ENCODE data around the gene GABBR2. TPM values are rescaled to one million over a fixed set of nuclear protein-coding genes. Genes with fewer than 3 reads are reported as not detected.

Gene GABBR2
- total RNA-seq, 1 donor from 2014 or later: 0.74 TPM

- Mint-ChIP-seq H3K36me3 (no peaks in the 10 kb centered on the region), H3K27me3 (ENCODE audit: low read depth) (peaks cover 2% of the 10 kb centered on the region), H3K4me3 (no peak overlapping the region), H3K27ac (no peak overlapping the region), H3K9me3 (no peaks in the 10 kb centered on the region), H3K4me1 (peaks cover 5% of the 10 kb centered on the region)
- TF ChIP-seq CTCF (IDR thresholded peaks at IDR 0.05; ENCODE audit: unreplicated experiment): no peak
- no peak for DNase-seq (ENCODE audit: low spot score in 2 of 2, unreplicated experiment in 2 of 2)
Observed at GRCh38 chr9:98370300-98370975, 338.3 kb downstream of the GABBR2 start.

- Mint-ChIP-seq H3K4me1 (peaks cover 5% of the 10 kb centered on the region), H3K27ac (no peak overlapping the region), H3K4me3 (no peak overlapping the region), H3K36me3 (no peaks in the 10 kb centered on the region), H3K9me3 (peaks cover 5% of the 10 kb centered on the region), H3K27me3 (ENCODE audit: low read depth) (peaks cover 2% of the 10 kb centered on the region)
- TF ChIP-seq CTCF (IDR thresholded peaks at IDR 0.05; ENCODE audit: unreplicated experiment): no peak
- DNase-seq (ENCODE audit: low spot score in 2 of 2, unreplicated experiment in 2 of 2): no peak
Observed at GRCh38 chr9:98369896-98370295, 338.8 kb downstream of the GABBR2 start.

GRCh38 chr9:98369471-98369870 is 339.3 kb downstream of the GABBR2 start:
- H3K4me3 Mint-ChIP-seq: no peak overlapping the region
- peaks cover 2% of the 10 kb centered on the region for H3K27me3 Mint-ChIP-seq (ENCODE audit: low read depth)
- H3K4me1 Mint-ChIP-seq: peaks cover 2% of the 10 kb centered on the region
- no peaks in the 10 kb centered on the region for H3K36me3 Mint-ChIP-seq
- DNase-seq (ENCODE audit: low spot score in 2 of 2, unreplicated experiment in 2 of 2): no peak
- no peak overlapping the region for H3K27ac Mint-ChIP-seq
- H3K9me3 Mint-ChIP-seq: peaks cover 6% of the 10 kb centered on the region
- no peak for TF ChIP-seq CTCF (IDR thresholded peaks at IDR 0.05; ENCODE audit: unreplicated experiment)

- no peaks in the 10 kb centered on the region for H3K4me1 Mint-ChIP-seq
- peaks cover 2% of the 10 kb centered on the region for H3K27me3 Mint-ChIP-seq (ENCODE audit: low read depth)
- H3K9me3 Mint-ChIP-seq: peaks cover 6% of the 10 kb centered on the region
- no peak overlapping the region for H3K27ac Mint-ChIP-seq
- no peak for TF ChIP-seq CTCF (IDR thresholded peaks at IDR 0.05; ENCODE audit: unreplicated experiment)
- DNase-seq (ENCODE audit: low spot score in 2 of 2, unreplicated experiment in 2 of 2): no peak
- no peaks in the 10 kb centered on the region for H3K36me3 Mint-ChIP-seq
- no peak overlapping the region for H3K4me3 Mint-ChIP-seq
Observed at GRCh38 chr9:98369066-98369425, 339.7 kb downstream of the GABBR2 start.

GRCh38 chr9:98368366-98369065 is 340.2 kb downstream of the GABBR2 start:
- H3K36me3 Mint-ChIP-seq: no peaks in the 10 kb centered on the region
- H3K4me3 Mint-ChIP-seq: no peak overlapping the region
- TF ChIP-seq CTCF (IDR thresholded peaks at IDR 0.05; ENCODE audit: unreplicated experiment): no peak
- peaks cover 6% of the 10 kb centered on the region for H3K9me3 Mint-ChIP-seq
- peaks cover 3% of the 10 kb centered on the region for H3K4me1 Mint-ChIP-seq
- peaks cover 2% of the 10 kb centered on the region for H3K27me3 Mint-ChIP-seq (ENCODE audit: low read depth)
- DNase-seq (ENCODE audit: low spot score in 2 of 2, unreplicated experiment in 2 of 2): no peak
- no peak overlapping the region for H3K27ac Mint-ChIP-seq

All from mesothelial cell of epicardium (in vitro differentiated cells).